GM19395 (cell line): ENCODE results near the gene PPFIBP1.
"Not testable (repeated sequence)": the region's sequence is repeated elsewhere in the genome, so short reads cannot be mapped to it uniquely, and the experiment has no call there.

Experiments used
- ATAC-seq: cut with Tn5 transposase; IDR thresholded peaks from one replicate; pipeline ENCODE4 v1.9.1; 2021; ENCODE audit warnings: mild to moderate bottlenecking, moderate library complexity; ENCODE audit not compliant: unreplicated experiment

The PPFIBP1 gene

GRCh38 chr12:27541031-27541719 is 17.2 kb downstream of the PPFIBP1 start:
- ATAC-seq, result no peak

- no peak for ATAC-seq
Measured at GRCh38 chr12:27542628-27543027, 18.6 kb downstream of the PPFIBP1 start.

- ATAC-seq, result not testable (repeated sequence)
Measured at GRCh38 chr12:27544858-27545257, 20.9 kb downstream of the PPFIBP1 start.

GRCh38 chr12:27545665-27546064 is 21.7 kb downstream of the PPFIBP1 start:
- no peak for ATAC-seq

GRCh38 chr12:27547592-27547991 is 23.6 kb downstream of the PPFIBP1 start:
- no peak for ATAC-seq

GRCh38 chr12:27548301-27549199 is 24.5 kb downstream of the PPFIBP1 start:
- ATAC-seq, result no peak

- no peak for ATAC-seq
Measured at GRCh38 chr12:27549236-27549800, 25.3 kb downstream of the PPFIBP1 start.

- peak; percentile 67 for ATAC-seq
Measured at GRCh38 chr12:27549801-27550652, 26.0 kb downstream of the PPFIBP1 start.

GRCh38 chr12:27550653-27550975 is 26.6 kb downstream of the PPFIBP1 start:
- ATAC-seq, result no peak

GRCh38 chr12:27551172-27551840 is 27.3 kb downstream of the PPFIBP1 start:
- ATAC-seq, result no peak

- no peak for ATAC-seq
Measured at GRCh38 chr12:27552235-27552634, 28.2 kb downstream of the PPFIBP1 start.

- ATAC-seq, result no peak
Measured at GRCh38 chr12:27552886-27553560, 29.0 kb downstream of the PPFIBP1 start.

GRCh38 chr12:27553941-27554340 is 29.9 kb downstream of the PPFIBP1 start:
- no peak for ATAC-seq

GRCh38 chr12:27554421-27555186 is 30.6 kb downstream of the PPFIBP1 start:
- no peak for ATAC-seq

GRCh38 chr12:27555361-27555760 is 31.4 kb downstream of the PPFIBP1 start:
- ATAC-seq, result no peak

GRCh38 chr12:27555925-27556778 is 32.1 kb downstream of the PPFIBP1 start:
- ATAC-seq, result no peak

GRCh38 chr12:27560126-27560525 is 36.1 kb downstream of the PPFIBP1 start:
- ATAC-seq, result no peak
